ENCODE results near the gene MIEF1. TPM values are rescaled to one million over a fixed set of nuclear protein-coding genes. Genes with fewer than 3 reads are reported as not detected.
"Not testable (repeated sequence)": the region's sequence is repeated elsewhere in the genome, so short reads cannot be mapped to it uniquely, and the experiment has no call there.

MIEF1 gene
- polyA plus RNA-seq, 3 donors: 7.8 to 25.7 (median 9.9) TPM

DNA sequence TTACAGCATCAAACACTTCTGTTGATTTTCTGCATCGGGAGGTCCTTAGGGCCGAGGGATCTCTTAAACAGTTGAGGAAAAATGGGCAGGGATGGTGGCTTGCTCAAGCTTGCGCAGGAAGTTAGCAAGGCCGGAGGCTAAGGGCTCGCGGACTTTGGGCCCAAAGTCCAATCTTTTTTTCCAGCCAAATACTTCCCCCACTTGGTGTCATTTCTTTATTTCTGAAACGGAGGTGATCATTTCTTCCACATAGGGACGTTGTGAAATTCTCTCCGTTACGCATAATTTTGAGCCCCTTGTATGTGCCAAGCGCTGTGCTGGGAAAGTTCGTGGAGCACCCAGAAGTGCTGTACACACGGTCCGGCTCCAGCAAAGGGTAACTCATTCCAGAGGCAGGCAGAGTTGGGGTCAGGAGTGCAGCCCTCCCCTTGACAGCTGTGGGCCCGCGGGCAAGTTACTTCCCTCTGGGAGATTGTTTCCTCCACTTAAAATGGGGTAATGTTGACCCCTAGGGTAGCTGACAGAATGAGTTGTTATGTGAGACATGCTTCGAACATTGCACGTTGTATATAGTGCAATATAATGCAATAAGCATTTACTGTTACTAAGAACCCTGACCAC, 809 bp downstream of the MIEF1 start:
- no peak overlapping the region for H3K27ac ChIP-seq (ENCODE audit: low read depth, low read length)
- whole genome bisulfite sequencing, 3 donors: 5% methylated on average over 18 of the region's 18 CpGs

DNA sequence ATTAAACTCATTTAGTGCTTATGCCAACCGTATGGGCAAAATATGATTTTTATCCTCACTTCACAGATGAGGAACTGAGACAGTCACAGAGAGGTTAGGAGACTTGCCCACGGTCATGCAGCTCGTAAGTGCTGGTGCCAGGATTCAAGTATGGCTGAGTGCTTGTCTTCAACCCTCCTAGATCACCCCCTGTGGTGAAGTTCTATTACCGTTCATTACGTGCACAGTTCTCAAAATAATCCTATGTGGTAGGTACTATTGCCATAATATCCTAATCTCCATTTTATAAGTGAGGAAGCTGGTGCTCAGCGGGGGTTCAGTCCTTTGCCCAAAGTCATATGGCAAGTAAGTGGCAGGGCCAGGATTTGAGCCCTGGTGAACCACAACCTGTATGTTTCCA, 1.5 kb downstream of the MIEF1 start:
- H3K27ac ChIP-seq (ENCODE audit: low read depth, low read length): no peak overlapping the region
- WGBS, 3 donors: 41 to 70% (median 67%) methylated on average over 6 of the region's 6 CpGs

DNA sequence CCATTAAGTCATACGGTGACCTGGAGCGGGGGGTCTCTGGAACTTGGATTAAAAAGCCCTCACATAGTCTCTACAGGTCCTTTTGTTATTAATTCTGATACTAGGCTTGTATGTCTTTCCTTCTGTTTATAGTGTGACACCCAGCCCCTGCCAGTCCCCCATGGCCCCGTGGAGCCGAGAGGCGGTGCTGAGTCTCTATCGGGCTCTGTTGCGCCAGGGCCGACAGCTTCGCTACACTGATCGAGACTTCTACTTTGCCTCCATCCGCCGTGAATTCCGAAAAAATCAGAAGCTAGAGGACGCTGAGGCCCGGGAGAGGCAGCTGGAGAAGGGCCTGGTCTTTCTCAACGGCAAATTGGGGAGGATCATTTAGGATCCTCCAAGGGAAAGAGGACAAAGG, 2.0 kb downstream of the MIEF1 start:
- 85 to 92% (median 89%) methylated on average over 16 of the region's 16 CpGs for WGBS, 3 donors

GRCh38 chr22:39507021-39507420, 4.9 kb downstream of the MIEF1 start:
- not testable (repeated sequence) for H3K27ac ChIP-seq (ENCODE audit: low read depth, low read length)
- WGBS, 3 donors: 73 to 81% (median 80%) methylated on average over 10 of the region's 10 CpGs

More for the DNA sequence above, 2.0 kb downstream of the MIEF1 start:
- H3K27ac ChIP-seq (ENCODE audit: low read depth, low read length): no peak overlapping the region

DNA sequence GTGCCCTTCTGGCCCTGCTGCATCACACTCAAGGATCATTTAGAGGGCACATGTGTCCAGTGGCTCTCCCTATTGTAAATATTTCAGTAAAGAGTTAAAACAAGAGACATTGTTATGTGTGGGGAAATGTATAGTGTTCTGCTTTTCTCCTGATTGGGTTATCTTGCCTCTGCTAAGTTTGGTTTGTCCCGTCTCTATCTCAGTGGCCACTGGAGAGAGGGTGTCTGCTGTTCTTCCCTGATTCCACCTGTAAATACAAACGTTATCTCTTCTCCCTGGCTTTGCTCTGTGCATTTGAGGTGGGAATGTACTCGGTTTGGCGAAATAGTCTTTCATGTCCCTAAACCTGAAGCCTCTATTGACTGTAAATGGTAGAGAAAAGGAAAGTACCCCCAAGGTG, 6.3 kb downstream of the MIEF1 start:
- H3K27ac ChIP-seq (ENCODE audit: low read depth, low read length): no peak overlapping the region
- 58 to 78% (median 74%) methylated on average over 4 of the region's 4 CpGs for WGBS, 3 donors

- WGBS, 3 donors: 90 to 95% (median 92%) methylated on average over 4 of the region's 4 CpGs
Observed at GRCh38 chr22:39510529-39511149, 8.5 kb downstream of the MIEF1 start.

GRCh38 chr22:39511226-39511625, 9.1 kb downstream of the MIEF1 start:
- H3K27ac ChIP-seq (ENCODE audit: low read depth, low read length): no peak overlapping the region
- WGBS, 3 donors: 94 to 96% (median 95%) methylated on average over 13 of the region's 13 CpGs

More at GRCh38 chr22:39510529-39511149, 8.5 kb downstream of the MIEF1 start:
- H3K27ac ChIP-seq (ENCODE audit: low read depth, low read length): no peak overlapping the region

DNA sequence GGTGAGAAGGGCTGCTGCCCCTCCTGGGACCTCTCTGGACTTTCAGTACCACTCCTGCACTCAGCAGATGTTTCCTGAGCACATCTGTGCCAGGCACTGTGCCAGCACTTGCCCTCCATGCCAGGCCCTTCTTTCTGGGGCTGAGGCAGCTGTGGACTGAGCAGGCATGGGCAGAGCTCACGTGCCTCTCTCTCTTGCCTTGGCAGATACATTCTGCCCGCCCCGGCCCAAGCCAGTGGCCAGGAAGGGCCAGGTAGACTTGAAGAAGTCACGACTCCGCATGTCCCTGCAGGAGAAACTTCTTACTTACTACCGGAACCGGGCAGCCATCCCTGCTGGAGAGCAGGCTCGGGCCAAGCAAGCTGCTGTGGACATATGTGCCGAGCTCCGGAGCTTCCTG, 9.9 kb downstream of the MIEF1 start:
- no peak overlapping the region for H3K27ac ChIP-seq (ENCODE audit: low read depth, low read length)
- 85 to 93% (median 91%) methylated on average over 8 to 10 of the region's 10 CpGs for WGBS, 3 donors

DNA sequence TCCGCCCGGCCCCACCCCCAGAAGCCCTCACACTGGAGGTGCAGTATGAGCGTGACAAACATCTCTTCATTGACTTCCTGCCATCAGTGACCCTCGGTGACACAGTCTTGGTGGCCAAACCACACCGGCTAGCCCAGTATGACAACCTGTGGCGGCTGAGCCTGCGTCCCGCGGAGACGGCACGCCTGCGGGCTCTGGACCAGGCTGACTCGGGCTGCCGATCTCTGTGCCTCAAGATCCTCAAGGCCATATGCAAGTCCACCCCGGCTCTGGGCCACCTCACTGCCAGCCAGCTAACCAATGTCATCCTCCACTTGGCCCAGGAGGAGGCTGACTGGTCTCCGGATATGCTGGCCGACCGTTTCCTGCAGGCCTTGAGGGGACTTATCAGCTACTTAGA, 11.7 kb downstream of the MIEF1 start:
- no peak overlapping the region for H3K27ac ChIP-seq (ENCODE audit: low read depth, low read length)
- WGBS, 3 donors: 78 to 88% (median 80%) methylated on average over 18 of the region's 18 CpGs

DNA sequence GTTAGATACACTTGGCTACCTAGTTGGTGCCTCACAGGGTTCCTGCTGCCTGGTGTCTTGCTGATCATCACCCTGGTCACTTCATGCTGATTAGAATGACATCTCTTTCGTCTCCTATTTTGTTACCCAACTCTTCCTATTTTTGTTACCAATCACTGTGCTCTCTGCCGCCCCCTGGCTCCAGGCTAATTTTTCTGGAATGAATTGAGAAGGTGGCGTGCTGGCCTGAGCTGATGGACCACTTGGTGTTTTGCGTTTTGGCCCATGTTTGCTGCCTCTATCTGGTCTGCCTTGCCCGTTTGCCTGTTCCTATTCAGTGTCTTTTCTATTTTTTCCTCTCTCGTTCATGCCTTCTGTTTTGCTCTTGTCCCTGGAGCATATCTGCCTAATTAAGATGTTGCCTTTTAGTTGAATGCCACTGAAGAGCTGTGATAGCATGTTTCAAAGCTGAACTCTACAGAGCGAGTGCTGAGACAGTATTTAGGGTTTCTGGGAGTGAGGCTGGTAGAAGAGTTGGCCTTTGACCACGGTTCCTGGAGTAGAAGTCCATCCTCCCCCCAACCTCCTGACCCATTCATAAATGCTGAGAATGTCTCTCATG, 12.4 kb downstream of the MIEF1 start:
- 38 to 41% (median 41%) methylated on average over 8 of the region's 8 CpGs for WGBS, 3 donors
- no peak overlapping the region for H3K27ac ChIP-seq (ENCODE audit: low read depth, low read length)

- no peak overlapping the region for H3K27ac ChIP-seq (ENCODE audit: low read depth, low read length)
- 85 to 88% (median 87%) methylated on average over 12 of the region's 12 CpGs for WGBS, 3 donors
Observed at GRCh38 chr22:39515266-39516050, 13.4 kb downstream of the MIEF1 start.

GRCh38 chr22:39517470-39517869, 15.4 kb downstream of the MIEF1 start:
- H3K27ac ChIP-seq (ENCODE audit: low read depth, low read length): no peak overlapping the region
- 59 to 84% (median 74%) methylated on average over 3 of the region's 3 CpGs for WGBS, 3 donors

DNA sequence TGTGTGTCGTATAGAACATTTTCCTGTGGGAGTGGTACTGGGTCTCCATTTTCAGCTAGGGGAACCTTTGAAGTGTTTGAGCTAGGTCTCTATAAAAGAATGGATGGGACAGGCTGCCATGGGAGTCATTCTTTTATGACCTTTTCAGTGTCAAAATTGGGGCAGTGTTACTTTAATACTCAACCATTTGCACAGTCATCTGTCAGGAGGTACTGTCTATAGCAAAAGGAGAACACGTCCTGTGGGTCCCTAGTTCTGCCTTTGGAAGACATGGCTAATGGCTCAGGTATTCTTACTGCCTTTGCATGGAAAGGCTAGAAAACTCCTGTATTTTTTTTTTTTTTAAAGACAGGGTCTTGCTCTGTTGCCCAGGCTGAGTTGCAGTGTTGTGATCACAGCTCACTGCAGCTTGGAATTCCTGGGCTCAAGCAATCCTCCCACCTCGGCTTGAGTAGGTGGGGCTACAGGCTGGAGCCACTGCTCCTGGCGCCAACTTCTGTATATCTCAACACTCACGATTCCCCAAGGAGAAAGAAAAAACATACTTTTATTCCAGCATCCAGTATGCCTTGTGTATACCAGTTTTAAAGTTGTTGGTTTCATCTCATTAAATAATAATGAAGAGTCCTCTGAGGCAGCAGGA, 16.2 kb downstream of the MIEF1 start:
- WGBS, 3 donors: 48 to 63% (median 54%) methylated on average over 5 of the region's 5 CpGs
- H3K27ac ChIP-seq (ENCODE audit: low read depth, low read length): no peak overlapping the region

DNA sequence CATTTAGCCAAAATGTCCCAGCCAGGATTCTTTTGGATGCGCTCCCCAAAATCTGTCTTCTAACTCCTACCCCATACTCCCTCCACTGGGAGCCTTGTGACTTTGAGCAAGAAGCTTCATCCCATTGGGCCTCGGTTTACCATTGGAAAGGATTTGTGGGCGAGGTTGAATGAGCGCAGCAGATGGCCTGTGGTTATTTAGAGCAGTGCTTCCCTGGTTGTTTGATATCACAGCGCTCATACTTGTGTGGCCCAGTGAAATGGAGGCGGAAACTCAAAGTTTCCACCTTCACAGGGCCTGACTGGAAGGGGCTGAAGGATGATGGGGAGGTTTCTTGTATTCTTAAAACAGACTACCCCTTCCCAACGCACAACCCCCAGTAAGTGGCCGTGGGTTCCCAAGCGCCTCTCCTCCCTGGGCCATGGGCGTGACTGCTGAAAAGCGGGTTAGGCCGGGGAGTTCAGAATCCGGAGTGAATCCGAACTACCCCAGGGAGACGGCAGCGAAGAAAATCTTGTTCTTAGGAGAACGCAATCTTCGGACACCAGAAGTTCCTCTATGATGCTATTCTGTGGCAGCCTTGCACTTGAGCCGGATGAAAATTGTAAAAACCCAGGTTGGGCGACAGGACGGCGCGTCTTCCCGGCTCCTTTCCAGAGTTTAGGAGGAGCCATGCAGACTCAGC, 17.0 kb downstream of the MIEF1 start:
- WGBS, 3 donors: 9 to 10% (median 10%) methylated on average over 24 of the region's 24 CpGs
- H3K27ac ChIP-seq (ENCODE audit: low read depth, low read length): no peak overlapping the region

- WGBS, 3 donors: 0 to 1% (median 0%) methylated on average over 45 to 47 of the region's 47 CpGs
Observed at GRCh38 chr22:39519681-39520225, 17.7 kb downstream of the MIEF1 start.

GRCh38 chr22:39520226-39521105, 18.4 kb downstream of the MIEF1 start, which contains the start of gene ATF4:
TSS of gene ATF4 (plus strand) at chr22:39520562. CDS start at chr22:39521446, 884 bp downstream.
- 0% methylated on average over 76 to 86 of the region's 86 CpGs for WGBS, 3 donors
- H3K27ac ChIP-seq (ENCODE audit: low read depth, low read length): peak within 1 kb of the TSS; percentile 98

More at GRCh38 chr22:39519681-39520225, 17.7 kb downstream of the MIEF1 start:
- H3K27ac ChIP-seq (ENCODE audit: low read depth, low read length): peak overlapping the region; percentile 98

Data from adipose tissue (tissue), 3 donors.